NCI-H146 treated with DMSO at 0.1 percent for 48 hours (cell line): Measurements from ENCODE around the gene APOL3.
"Not testable (repeated sequence)": the region's sequence is repeated elsewhere in the genome, so short reads cannot be mapped to it uniquely, and the experiment has no call there.

Experiments
- DNase-seq: peaks from one replicate; lab custom pipeline; 2025; ENCODE audit not compliant: unreplicated experiment; lab: John Stamatoyannopoulos, UW

The APOL3 gene

GRCh38 chr22:36160499-36160942 lies at the start of gene APOL3:
Gene APOL3, minus strand, starts transcription at chr22:36160755. Its CDS starts 11,700 bp downstream, at chr22:36149055.
- DNase-seq, result no peak

GRCh38 chr22:36210224-36210623 lies 49.7 kb upstream of the APOL3 start:
- DNase-seq, result no peak

- not testable (repeated sequence) for DNase-seq
Measured at GRCh38 chr22:36209488-36209908, 48.9 kb upstream of the APOL3 start.

- no peak for DNase-seq
Measured at GRCh38 chr22:36208914-36209313, 48.4 kb upstream of the APOL3 start.

- no peak for DNase-seq
Measured at GRCh38 chr22:36208162-36208765, 47.7 kb upstream of the APOL3 start.

GRCh38 chr22:36206255-36206654 lies 45.7 kb upstream of the APOL3 start:
- DNase-seq, result no peak

- not testable (repeated sequence) for DNase-seq
Measured at GRCh38 chr22:36205573-36205972, 45.0 kb upstream of the APOL3 start.

GRCh38 chr22:36204632-36205015 lies 44.1 kb upstream of the APOL3 start:
- DNase-seq, result no peak

- DNase-seq, result no peak
Measured at GRCh38 chr22:36204001-36204631, 43.6 kb upstream of the APOL3 start.

GRCh38 chr22:36203441-36203840 lies 42.9 kb upstream of the APOL3 start:
- DNase-seq, result not testable (repeated sequence)

- DNase-seq, result peak; percentile 14
Measured at GRCh38 chr22:36202906-36203305, 42.4 kb upstream of the APOL3 start.

- no peak for DNase-seq
Measured at GRCh38 chr22:36201630-36202319, 41.2 kb upstream of the APOL3 start, which contains the start of gene APOL4. Gene APOL4, minus strand, starts transcription at chr22:36201809. Its CDS starts 75 bp downstream, at chr22:36201734.

- DNase-seq, result not testable (repeated sequence)
Measured at GRCh38 chr22:36201025-36201424, 40.5 kb upstream of the APOL3 start.

- no peak for DNase-seq
Measured at GRCh38 chr22:36199001-36199551, 38.5 kb upstream of the APOL3 start.

GRCh38 chr22:36198536-36198935 lies 38.0 kb upstream of the APOL3 start:
- DNase-seq, result no peak

GRCh38 chr22:36197514-36198146 lies 37.1 kb upstream of the APOL3 start:
- DNase-seq, result peak; percentile 25

GRCh38 chr22:36197065-36197440 lies 36.5 kb upstream of the APOL3 start:
- peak; percentile 0 for DNase-seq

GRCh38 chr22:36196254-36197064 lies 35.9 kb upstream of the APOL3 start:
- no peak for DNase-seq

GRCh38 chr22:36194971-36195370 lies 34.4 kb upstream of the APOL3 start:
- peak; percentile 3 for DNase-seq

- no peak for DNase-seq
Measured at GRCh38 chr22:36194385-36194784, 33.8 kb upstream of the APOL3 start.
